CD4-positive, alpha-beta T cell treated with Interferon alpha-2 for 1 hour (primary cell): ENCODE data around the gene TBC1D5.

Source experiments
- DNase-seq, 2 donors: peaks; one replicate each; pipeline ENCODE4 v3.0.0-alpha.2; 2020 to 2022

The TBC1D5 gene

DNA sequence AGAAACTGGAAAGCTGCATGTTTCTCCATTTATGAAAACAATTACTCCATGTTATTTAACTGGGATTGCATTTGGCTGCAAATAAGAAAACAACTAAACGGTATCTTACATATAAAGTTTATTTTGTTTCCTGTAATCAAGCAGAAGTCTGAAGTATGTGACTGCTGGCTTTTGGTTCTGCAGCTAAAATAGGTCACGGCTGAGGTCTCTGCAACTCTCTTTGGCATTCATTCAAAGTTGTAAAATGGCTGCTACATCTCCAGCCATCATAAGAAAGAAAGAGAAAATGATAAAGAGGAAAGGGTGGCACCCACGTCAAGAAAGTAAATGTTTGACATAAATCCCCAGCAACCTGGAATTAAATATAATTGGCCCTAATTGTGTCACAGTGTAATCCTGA lies 406.1 kb downstream of the TBC1D5 start:
- no peak for DNase-seq

DNA sequence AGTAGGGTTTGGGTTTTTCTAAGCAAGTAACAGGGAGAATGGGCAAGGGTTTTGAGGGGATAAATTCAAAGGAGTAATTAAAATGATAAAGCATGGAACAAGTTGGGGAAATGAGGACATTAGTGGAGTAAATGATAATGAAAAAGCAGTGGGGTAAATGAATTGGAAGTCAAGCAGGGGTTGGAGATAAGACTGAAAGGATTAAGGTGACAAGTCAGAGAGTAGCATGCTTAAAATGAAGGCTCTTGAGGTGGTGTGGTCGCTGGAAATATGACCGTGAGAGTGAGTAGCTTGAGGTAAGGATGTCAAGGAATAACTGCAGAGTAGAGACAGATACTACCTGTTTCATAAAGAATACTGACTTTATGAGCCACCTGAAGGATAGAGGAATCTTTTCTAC lies 408.5 kb downstream of the TBC1D5 start:
- DNase-seq: no peak

DNA sequence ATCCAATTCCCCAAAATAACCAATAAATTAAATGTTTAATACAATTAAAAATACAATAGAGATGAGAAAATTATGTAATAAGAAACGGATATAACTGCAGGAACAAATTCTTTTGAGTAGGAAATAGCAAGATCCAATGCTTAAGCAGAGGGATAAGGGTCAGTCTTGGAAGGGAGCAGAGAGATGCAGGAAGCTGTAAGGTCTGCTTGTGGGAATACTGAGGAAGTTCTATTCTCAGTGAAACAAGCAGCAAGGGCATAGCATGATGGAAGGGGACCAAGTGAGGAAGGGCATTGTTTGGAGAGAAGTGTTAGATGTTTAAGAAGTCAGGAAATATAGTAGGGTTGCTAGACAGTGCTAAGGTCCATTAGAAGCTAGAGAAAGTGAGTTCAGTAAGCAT lies 409.0 kb downstream of the TBC1D5 start:
- no peak for DNase-seq

DNA sequence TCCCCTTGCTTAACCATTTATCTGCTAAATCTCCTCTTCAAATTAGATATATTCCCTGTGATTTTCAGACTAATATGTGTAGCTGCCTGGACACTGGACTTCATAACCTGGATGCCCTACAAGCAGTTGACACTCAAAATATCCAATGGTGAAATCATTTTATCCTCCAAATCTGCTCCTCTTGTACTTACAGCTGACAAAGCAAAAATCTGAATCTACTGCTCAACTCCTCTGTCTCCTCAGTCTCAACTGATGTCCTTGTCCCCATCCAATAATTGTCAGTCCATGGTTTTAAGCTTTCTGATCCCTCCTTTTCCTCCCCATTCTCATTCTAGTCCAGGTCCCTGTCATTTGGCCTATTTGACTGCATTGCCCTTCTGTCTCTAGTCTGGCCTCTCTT lies 411.8 kb downstream of the TBC1D5 start:
- DNase-seq: no peak

DNA sequence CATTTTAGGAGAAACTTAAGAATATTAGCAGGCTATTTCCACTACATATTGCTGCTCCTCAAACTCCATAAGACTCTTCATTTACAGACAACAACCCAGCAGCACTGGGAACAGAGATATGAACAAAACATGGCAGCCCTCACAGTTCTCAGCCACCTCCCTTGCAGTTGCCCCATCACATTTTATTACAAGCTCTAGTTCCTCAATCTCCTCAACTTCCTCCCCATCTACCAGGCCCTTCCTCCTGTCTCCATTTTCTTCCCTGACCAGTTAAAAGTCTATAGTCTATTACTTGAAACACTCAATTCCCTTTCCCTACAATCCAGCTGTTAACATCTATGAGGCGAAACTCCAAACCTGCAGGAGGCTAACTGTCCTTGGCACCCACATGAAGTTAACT lies 412.5 kb downstream of the TBC1D5 start:
- no peak for DNase-seq

DNA sequence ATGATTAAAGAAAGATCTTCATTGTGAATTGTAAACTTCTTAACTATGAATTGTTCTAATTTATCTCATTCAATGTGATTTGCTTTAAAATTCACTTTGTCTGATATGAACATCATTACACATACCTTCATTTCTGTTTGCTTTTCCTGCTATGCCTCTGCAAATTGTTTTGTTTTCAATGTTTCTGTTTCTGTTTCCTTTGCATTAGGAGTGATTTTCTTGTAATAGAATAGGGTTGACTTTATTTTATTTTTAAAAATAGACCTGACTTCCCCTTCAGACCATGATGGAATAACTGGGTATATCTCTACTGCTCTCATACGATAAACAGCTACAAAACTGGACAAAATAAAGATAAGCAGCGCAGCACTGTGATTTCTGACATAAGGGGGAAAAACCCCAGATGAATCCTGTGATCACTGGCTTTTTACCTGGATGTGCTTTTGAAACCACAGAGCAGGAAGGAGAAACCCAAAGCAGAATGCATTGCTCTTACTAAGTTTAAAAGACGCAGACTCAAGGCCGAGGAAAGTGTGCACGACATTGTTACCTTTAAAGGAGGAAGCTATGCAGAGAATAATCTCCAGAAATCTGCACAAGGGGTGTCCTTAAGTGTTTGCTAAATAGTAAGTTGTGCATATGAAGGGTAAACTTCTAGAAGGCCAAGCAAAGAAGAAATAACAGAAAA lies 420.2 kb downstream of the TBC1D5 start:
- DNase-seq: peak in 1 of 2 donors; percentile 19

DNA sequence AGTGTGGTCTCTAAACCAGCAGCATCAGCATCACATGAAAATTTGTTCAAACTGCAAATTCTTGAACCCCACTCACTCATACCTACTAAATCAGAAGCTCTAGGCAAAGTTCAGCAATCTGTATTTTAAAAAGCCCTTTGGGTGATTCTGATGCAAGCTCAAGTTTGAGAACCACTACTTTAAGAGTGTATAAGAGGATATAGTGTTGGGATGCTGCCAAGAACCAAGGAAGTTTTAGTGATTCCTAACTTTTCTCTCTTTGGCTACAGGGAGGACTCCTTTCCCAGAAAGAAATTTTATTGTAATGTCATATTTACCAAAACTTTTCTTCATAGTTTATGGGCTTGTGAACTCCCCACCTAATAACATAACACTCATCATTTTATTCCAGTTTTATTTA lies 422.2 kb downstream of the TBC1D5 start:
- no peak for DNase-seq

DNA sequence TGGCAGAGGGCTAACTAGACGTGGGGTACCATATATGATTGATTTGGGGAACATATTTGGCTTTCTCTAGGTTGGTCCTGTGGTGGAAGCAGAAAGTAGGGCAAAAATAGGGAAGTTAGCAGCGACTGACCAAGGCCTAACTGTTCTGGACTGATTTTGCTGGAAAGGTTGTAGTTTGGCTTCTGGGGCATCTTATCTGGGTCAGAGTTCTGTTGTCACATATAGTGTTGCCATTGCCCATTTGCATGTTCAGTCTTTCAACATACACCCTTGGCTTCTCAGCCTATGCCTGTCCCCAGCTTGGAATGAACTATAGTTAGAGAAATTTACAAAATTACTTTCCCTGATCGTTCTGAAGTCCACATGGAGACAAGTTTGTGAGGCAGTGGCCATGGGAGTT lies 426.5 kb downstream of the TBC1D5 start:
- DNase-seq: no peak

DNA sequence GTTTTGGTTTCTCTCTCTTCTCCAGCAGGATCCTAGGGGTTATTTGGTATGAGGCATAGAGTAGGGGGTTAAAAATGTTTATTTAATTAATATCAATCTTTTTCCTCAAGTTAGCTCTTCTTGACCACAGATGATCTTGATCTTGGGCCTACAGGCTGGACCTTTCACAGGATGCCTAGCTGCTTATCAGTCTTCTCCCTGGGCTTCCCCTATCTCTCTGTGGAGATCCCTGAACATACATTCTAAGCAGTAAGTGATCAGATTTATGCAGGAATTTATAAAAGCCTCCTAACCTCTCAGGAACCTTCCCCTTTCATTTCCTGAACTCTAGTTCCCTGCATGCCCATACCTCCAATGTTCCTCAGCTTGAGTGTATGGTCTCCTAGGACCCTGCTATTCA lies 428.3 kb downstream of the TBC1D5 start:
- DNase-seq: no peak

DNA sequence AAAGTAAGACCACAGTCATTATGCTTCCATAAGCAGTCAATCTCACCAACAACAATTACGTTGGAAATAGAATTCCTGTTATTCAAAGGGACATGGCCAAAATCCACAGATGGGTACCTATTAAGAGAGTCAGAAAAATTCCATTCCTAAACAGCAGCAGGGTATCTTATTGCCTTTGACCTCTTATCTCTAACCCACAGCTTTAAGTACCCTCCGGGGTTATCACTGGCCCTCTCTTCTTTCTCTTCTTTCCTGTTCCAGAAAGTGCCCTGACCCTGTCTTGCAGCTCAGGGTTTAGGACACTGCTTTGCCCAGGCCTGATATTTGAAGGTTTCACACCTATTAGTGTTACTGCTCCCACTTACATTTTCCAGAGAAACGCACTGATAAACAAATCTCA lies 428.7 kb downstream of the TBC1D5 start:
- no peak for DNase-seq

DNA sequence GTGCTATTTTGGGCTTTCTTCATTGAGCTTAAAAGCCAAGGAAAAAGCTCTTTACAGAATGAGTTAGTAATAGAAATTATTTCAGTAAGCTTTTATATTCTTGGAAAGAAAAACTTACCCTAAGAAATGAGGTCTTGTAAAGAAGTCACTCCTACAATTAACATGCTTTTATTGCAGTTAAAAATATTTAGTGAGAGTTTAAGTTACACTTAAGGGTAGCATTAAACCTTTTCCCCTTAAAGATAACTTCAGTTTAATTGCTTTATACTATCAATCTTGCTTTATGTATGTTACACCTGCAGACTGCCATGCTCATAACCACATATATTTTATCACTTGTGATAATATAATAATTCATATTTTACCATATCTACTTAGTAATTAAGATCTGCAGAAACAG lies 431.4 kb downstream of the TBC1D5 start:
- no peak for DNase-seq

DNA sequence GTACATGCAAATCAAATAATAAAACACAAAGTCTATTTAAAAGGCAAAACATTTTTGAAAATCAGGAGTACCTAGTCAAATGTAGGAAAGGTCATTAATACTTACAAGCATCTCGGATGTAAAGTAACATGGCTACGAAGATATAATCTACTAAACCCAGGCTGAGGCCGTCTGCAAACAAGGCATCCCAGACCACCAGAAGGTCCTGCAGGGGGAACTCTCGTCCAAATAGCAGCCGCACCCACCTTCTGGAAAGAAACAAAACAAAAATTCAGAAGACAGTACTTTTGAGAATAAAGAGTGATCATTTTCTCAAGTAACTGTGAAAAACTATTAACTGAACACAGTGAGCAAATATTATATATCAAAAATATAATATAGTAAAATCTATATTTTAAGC lies 434.5 kb downstream of the TBC1D5 start:
- no peak for DNase-seq

DNA sequence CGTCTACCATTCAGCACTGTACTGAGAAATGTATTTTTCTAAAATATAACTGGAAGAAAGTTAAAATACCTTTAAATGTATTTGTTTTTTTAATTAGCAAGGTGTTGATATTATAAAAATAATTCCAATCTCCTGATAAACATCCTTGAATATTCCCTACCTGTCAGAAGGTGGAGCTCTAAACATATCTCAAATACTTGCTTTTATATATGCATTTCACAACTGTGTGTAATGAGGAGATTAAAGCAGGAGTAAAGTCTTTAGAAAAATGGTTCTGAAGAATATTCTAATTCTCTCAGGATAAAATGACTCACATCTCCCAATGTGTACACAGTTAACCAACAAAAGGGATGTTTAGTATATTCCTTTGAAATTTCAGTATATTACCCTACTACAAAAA lies 434.9 kb downstream of the TBC1D5 start:
- DNase-seq: no peak

DNA sequence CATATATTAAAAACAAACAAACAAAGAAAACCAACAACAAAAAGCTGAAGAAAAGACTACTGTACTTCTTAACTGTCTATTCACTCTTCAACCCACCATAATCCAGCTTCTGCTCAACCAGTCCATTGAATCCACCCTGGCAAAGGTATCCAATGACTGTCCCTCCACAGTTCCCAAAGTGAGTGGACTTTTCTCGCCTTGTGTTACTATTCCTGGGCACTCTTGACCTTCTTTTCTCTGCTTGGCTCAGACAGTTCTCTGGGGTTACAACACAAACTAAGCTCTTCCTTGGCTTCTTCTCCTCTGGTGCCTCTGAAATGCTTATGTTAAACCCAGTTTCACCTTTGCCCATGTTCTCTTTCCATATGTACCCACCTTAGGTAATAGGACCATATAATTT lies 437.5 kb downstream of the TBC1D5 start:
- no peak for DNase-seq

DNA sequence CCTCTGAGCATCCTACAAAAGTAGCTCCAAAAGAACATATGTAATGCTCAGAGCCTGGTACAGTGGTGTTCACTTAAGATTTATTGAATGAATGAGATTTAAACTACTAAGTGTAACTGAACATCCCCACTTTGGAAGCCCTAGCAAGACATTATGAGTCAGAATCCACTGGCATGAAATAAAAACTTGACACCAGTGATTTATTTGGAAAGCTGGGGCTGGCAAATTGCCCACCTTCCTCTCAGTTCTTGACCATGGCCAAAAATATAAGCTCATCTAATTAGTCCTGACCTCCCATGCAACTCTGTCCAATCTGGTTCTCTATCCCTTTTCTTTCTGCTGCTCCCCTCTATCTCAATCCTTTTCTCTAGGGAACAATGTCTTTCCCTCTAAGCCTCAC lies 439.7 kb downstream of the TBC1D5 start:
- DNase-seq: no peak

DNA sequence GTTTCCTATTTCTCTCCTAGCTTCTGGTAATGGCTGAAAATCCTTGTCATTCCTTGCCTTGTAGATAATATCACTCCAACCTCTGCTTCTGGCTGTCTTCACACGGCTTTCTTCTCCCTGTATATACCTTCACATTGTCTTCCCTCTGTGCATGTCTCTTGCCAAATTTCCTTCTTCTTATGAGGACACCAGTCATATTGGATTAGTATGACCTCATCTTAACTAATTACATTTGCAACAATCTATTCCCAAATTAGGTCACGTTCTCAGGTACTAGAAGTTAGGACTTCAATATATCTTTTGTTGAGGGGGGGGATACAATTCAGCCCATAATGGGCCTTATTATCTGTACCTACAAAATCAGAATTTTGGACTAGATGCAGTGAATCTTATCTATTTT lies 440.3 kb downstream of the TBC1D5 start:
- DNase-seq: no peak

DNA sequence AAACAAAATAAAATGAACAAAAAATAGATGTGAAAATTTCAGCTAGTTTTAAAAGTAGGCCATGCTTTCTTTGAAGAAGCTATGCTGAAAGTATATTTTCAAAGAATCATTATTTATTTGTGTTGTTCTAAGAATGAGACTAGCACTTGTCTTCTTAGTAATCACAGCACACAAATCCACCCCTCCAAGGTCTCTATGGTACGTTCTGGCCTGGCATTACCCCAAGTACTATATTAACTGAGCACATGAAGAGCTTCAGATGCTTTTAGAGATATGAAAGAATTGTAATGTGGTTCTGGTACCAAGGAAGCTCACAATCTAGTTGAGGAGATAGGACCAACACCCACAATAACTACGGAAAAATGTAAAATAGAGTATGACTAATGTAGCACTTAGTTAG lies 441.2 kb downstream of the TBC1D5 start:
- no peak for DNase-seq

DNA sequence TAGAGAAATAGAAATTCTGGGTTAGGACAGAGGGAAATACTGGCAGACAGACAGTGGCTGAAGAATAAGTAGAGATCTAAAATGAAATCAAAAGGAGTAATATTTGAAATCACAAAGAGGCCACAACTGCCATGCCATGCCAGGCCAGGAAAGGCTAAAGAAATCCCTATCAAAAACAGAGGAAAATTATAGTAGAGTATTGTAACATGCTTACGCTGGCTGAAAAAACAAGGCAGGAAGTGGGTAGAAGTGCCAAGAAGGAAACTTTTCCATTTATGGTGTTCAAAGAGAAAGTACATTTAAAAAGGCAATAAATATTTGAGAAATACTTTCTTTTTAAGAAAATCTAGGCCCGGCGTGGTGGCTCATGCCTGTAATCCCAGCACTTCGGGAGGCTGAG lies 442.0 kb downstream of the TBC1D5 start:
- DNase-seq: peak in 1 of 2 donors; percentile 16

DNA sequence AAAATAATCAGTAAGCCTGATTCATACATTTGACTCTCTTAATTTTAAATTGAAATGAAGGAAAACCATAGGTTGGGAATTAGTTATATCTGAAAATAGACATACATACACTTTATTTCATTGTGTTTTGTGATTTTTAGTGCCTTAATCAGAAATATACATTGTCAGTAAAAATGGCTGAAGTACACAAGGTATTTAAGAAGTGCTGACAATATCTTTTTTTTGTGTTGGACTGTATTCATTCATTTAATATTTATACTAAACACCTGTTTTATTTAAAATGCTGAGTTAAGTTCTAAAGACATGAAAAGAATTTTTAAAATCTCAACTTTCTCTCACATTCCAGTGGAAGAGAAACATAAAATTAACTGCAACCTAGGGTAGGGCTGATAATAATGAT lies 444.4 kb downstream of the TBC1D5 start:
- no peak for DNase-seq

DNA sequence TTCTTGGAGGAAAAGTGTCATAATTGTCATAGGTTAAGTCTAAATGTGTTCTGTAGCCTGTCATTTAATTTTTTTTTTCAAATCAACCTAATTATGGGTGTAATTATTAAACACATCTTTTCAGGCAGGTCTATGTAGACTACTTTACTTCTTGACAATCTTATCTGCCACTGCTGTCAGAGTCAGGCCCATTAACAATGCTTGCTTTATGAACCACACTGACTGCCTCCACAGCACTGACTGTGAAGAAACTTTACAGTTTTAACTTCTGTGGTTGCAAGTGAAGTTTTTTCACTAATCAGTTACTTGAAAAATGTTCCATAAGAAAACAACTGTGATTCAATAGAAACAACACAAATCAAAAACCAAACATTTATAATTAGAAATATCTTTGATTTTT lies 449.9 kb downstream of the TBC1D5 start:
- no peak for DNase-seq

DNA sequence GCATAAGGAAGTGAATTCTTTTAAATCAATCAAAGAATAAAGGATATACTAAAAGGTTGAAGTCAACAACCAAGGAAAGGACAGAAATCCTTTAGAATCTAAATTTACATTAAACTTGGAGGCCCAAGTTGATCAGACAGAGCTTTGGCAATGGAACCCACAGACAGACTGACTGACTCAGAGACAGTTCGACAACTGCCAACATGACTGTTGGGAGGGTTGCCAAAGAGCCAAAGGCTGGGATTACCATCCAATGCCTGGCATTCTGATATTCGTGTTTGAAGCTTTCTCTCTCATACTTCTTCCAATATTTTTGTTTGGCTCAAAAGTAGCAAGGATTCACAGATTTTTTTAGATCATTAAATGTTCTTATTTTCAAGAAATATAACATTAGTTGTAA lies 451.5 kb downstream of the TBC1D5 start:
- DNase-seq: no peak

DNA sequence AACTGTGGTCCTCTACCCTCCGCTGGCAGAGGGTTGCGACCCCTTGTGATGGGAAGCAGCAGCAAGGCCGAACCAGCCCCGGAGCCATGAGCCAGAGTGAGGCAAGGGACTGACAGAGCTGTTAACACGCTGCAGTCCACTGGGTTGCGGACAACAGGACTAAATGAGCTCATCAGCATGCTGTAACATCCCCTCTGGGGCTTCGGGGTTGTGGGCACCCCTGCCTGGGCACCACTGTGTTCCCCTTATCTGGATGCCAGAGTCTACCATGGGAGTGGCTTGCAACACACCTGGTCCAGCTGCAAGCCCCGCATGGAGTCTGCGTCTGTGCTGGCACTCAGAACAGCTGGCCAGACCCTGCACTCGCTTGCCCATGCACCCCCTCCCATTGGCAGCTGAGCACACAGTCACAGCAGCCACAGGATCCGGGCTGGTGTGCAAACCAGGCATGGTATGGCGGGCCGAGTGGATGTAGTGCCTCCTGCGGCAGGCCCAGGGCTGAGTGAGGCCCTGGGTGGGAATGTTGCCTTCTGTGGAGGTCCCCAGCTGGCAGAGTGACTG lies 453.5 kb downstream of the TBC1D5 start:
- no peak for DNase-seq

DNA sequence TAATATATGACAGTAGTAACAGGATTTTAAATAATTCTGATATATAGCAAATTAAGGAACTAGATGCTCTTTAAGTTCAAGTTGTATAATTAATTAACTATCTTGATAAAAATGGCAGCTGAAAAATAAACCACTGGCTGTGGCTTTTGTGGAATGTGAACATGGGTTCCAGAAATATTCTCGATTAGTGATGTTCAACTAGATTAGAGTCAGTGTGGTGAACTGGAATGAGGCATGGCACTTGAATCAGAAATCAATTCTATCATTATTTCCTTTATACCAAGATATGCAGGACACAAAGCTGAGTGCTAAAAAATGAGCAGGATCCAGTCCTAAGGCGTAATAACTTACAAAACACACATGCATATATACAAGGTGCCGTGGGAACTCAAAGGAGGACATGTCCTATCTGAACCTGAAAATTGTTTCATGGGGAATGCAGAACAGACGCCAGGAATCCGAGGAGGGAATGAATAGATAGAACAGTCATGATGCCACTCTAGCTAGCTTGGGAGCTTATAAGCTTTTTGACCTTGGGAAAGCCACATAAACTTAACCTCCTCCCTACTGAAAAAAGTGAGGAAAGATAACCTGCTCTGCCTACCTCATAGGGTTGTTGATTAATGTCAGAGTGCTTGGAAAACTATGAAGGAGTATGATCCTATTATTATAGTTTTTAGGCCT lies 455.3 kb downstream of the TBC1D5 start:
- no peak for DNase-seq

DNA sequence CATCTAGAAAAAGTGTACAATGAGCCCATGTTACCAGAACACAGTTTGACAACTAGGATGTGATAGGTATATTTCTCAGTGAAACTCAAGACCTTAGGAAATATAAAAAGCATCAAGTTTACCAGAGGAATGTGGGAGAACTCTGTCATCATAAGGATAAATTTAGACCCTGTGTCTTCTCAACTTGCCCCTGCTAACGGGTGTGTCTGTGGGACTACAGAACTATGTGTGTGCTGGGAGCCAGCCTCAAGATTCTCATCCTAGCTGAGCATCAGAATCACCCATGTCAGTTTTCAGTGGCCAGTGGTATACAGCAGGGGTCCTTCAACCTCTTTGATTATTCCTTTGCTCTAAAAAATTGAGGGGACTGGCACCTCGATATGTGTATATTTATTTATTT lies 464.4 kb downstream of the TBC1D5 start:
- DNase-seq: no peak

DNA sequence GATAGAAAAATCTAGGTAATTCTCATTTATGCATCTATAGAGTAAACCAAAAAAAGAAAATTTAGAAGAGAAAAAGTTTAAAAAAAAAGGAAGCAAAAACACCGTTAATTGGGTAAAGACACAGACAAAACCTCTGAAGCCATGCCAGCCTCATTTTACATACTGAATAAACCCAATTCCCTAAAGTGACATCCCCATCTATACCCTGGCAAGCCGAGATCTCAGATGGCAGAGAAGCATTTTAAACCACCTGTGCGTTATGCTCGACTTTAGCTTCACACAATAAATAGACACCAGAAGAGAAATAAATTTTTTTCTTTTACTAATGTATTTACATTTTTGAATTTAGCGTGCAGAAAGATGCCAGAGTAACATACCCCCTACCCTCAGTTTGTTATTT lies 475.6 kb downstream of the TBC1D5 start:
- DNase-seq: no peak
